NCI-H2081 (cell line): ENCODE measurements around the gene SLC38A10.

Experiments used
- DNase-seq, 2 experiments: peaks; one replicate each; lab custom pipeline; 2025; lab: John Stamatoyannopoulos, UW

SLC38A10 gene

GRCh38 chr17:81331527-81332043 is 36.5 kb upstream of the SLC38A10 start:
- no peak for DNase-seq

- no peak for DNase-seq
These were observed 35.8 kb upstream of the SLC38A10 start for GRCh38 chr17:81330884-81331245.

GRCh38 chr17:81329927-81330883 is 35.1 kb upstream of the SLC38A10 start:
- DNase-seq, result no peak

- peak in 1 of 2 experiments; percentile 49 for DNase-seq
These were observed 34.1 kb upstream of the SLC38A10 start for GRCh38 chr17:81328978-81329926.

GRCh38 chr17:81328489-81328888 is 33.4 kb upstream of the SLC38A10 start:
- no peak for DNase-seq

- no peak for DNase-seq
These were observed 30.7 kb upstream of the SLC38A10 start for GRCh38 chr17:81325714-81326358.

- DNase-seq, result no peak
These were observed 30.0 kb upstream of the SLC38A10 start for GRCh38 chr17:81324851-81325713.

- DNase-seq, result no peak
These were observed 29.2 kb upstream of the SLC38A10 start for GRCh38 chr17:81324177-81324850.

- no peak for DNase-seq
These were observed 28.3 kb upstream of the SLC38A10 start for GRCh38 chr17:81323411-81323868.

- DNase-seq, result no peak
These were observed 27.9 kb upstream of the SLC38A10 start for GRCh38 chr17:81323083-81323369.

- no peak for DNase-seq
These were observed 27.4 kb upstream of the SLC38A10 start for GRCh38 chr17:81322271-81323082.

- DNase-seq, result no peak
These were observed 23.0 kb upstream of the SLC38A10 start for GRCh38 chr17:81317961-81318605.

GRCh38 chr17:81317530-81317821 is 22.4 kb upstream of the SLC38A10 start:
- DNase-seq, result no peak

- no peak for DNase-seq
These were observed 20.8 kb upstream of the SLC38A10 start for GRCh38 chr17:81315885-81316391.

- DNase-seq, result no peak
These were observed 20.2 kb upstream of the SLC38A10 start for GRCh38 chr17:81315129-81315884.

- DNase-seq, result no peak
These were observed 19.4 kb upstream of the SLC38A10 start for GRCh38 chr17:81314398-81315081.

- DNase-seq, result no peak
These were observed 18.8 kb upstream of the SLC38A10 start for GRCh38 chr17:81313776-81314397.
